SU-DHL-6 (cell line): Measurements from ENCODE around the gene RBKS.

Source experiments
- EZH2phosphoT487 ChIP-seq: fragments of 200-600 bp; sonication (generic), shearing (Covaris generic); conservative IDR thresholded peaks from 2 replicates; pipeline ENCODE4 v1.6.1; 2018; ENCODE audit warnings: mild to moderate bottlenecking, antibody characterized with exemption, low read length, moderate library complexity, mixed read lengths
- TF ChIP-seq, protein P1 (sequence below): fragments of 200-600 bp; sonication (generic); IDR thresholded peaks from one replicate; pipeline ENCODE4 v1.5.1; 2017; ENCODE audit warnings: antibody characterized with exemption, mild to moderate bottlenecking, low read length, moderate library complexity; ENCODE audit not compliant: insufficient read depth, poor library complexity, severe bottlenecking

DNA sequence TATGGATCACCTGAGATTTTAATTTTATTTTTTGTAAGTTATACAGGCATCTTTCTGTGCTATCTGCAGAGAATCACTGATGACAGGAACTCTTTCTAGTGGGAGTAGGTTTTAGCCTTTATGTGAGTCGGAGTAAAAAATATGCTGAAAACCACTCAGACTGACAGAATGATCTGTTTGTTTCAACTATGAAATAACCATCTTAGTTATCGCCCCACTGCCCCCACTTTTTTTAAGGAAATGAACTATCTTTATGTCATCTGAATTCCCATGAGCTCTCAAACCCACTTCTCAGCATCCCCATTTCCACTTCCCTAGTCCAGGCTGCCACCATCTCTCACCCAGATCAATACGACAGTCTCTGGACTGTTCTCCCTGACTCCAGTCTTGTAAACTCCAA, 79.7 kb downstream of the RBKS start:
- TF ChIP-seq, protein P1, sequence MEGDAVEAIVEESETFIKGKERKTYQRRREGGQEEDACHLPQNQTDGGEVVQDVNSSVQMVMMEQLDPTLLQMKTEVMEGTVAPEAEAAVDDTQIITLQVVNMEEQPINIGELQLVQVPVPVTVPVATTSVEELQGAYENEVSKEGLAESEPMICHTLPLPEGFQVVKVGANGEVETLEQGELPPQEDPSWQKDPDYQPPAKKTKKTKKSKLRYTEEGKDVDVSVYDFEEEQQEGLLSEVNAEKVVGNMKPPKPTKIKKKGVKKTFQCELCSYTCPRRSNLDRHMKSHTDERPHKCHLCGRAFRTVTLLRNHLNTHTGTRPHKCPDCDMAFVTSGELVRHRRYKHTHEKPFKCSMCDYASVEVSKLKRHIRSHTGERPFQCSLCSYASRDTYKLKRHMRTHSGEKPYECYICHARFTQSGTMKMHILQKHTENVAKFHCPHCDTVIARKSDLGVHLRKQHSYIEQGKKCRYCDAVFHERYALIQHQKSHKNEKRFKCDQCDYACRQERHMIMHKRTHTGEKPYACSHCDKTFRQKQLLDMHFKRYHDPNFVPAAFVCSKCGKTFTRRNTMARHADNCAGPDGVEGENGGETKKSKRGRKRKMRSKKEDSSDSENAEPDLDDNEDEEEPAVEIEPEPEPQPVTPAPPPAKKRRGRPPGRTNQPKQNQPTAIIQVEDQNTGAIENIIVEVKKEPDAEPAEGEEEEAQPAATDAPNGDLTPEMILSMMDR, result no peak
- no peak for TF ChIP-seq EZH2phosphoT487
